HG03565 (cell line): ENCODE measurements around the gene PLEKHM3.

Source experiments
- ATAC-seq: cut with Tn5 transposase; IDR thresholded peaks from one replicate; pipeline ENCODE4 v1.9.1; 2021; ENCODE audit warnings: mild to moderate bottlenecking, moderate library complexity; ENCODE audit not compliant: unreplicated experiment

PLEKHM3 gene

GRCh38 chr2:207895274-207895860 is 130.0 kb downstream of the PLEKHM3 start:
- no peak for ATAC-seq

- ATAC-seq: no peak
These were observed 132.5 kb downstream of the PLEKHM3 start for GRCh38 chr2:207892716-207893402.

GRCh38 chr2:207891086-207891844 is 134.1 kb downstream of the PLEKHM3 start:
- ATAC-seq: no peak

GRCh38 chr2:207887500-207887899 is 137.8 kb downstream of the PLEKHM3 start:
- no peak for ATAC-seq

GRCh38 chr2:207885010-207885409 is 140.3 kb downstream of the PLEKHM3 start:
- no peak for ATAC-seq

- ATAC-seq: no peak
These were observed 141.2 kb downstream of the PLEKHM3 start for GRCh38 chr2:207884127-207884526.

GRCh38 chr2:207883002-207883780 is 142.1 kb downstream of the PLEKHM3 start:
- no peak for ATAC-seq

- no peak for ATAC-seq
These were observed 143.4 kb downstream of the PLEKHM3 start for GRCh38 chr2:207881902-207882301.

- no peak for ATAC-seq
These were observed 145.8 kb downstream of the PLEKHM3 start for GRCh38 chr2:207879536-207879935.

GRCh38 chr2:207876842-207877535 is 148.3 kb downstream of the PLEKHM3 start:
- no peak for ATAC-seq

GRCh38 chr2:207875473-207876212 is 149.7 kb downstream of the PLEKHM3 start:
- ATAC-seq: no peak

GRCh38 chr2:207873794-207874193 is 151.5 kb downstream of the PLEKHM3 start:
- ATAC-seq: peak; percentile 61

- ATAC-seq: no peak
These were observed 153.4 kb downstream of the PLEKHM3 start for GRCh38 chr2:207871911-207872310.

- no peak for ATAC-seq
These were observed 153.8 kb downstream of the PLEKHM3 start for GRCh38 chr2:207871506-207871905.

- no peak for ATAC-seq
These were observed 154.5 kb downstream of the PLEKHM3 start for GRCh38 chr2:207870814-207871213.

- ATAC-seq: no peak
These were observed 155.2 kb downstream of the PLEKHM3 start for GRCh38 chr2:207869784-207870778.

GRCh38 chr2:207868855-207869596 is 156.3 kb downstream of the PLEKHM3 start:
- no peak for ATAC-seq

- no peak for ATAC-seq
These were observed 157.4 kb downstream of the PLEKHM3 start for GRCh38 chr2:207867905-207868304.
